ENCODE data around the gene TTC39B.

DNA sequence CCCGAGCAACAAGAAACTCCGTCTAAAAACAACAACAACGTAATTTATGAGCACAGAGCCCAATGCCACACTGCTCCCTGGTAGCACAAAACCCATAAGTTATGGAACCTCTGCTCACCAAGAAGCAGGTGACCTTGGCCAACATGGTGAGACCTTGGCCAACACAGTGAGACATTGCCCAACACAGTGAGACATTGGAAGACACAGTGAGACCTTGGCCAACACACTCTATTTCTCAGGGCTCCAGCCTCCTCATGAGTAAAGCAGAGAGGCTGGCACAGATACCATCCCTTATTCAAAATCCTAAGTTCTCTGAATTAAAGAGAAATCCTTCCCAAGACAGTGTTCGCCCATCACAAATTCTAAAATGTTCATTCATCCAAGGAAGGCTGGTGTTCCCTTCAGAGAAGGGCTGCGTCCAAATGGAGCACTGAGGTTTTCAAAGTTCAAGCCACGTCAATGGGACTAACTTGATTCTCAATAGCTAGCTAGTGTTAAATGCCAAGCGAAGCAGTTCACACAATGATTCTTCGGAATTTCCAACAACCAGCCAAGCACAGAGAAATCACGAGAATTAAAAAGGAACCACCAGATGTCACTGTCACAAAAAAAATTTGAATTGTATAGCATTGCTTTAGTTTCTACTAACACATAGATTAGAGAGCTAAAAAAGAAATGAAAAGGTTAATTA, 29.5 kb downstream of the TTC39B start:
- TF ChIP-seq, protein P1, sequence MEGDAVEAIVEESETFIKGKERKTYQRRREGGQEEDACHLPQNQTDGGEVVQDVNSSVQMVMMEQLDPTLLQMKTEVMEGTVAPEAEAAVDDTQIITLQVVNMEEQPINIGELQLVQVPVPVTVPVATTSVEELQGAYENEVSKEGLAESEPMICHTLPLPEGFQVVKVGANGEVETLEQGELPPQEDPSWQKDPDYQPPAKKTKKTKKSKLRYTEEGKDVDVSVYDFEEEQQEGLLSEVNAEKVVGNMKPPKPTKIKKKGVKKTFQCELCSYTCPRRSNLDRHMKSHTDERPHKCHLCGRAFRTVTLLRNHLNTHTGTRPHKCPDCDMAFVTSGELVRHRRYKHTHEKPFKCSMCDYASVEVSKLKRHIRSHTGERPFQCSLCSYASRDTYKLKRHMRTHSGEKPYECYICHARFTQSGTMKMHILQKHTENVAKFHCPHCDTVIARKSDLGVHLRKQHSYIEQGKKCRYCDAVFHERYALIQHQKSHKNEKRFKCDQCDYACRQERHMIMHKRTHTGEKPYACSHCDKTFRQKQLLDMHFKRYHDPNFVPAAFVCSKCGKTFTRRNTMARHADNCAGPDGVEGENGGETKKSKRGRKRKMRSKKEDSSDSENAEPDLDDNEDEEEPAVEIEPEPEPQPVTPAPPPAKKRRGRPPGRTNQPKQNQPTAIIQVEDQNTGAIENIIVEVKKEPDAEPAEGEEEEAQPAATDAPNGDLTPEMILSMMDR (IDR thresholded peaks at IDR 0.05): peak in 11 of 12 donors; percentile 13 to 56 (median 40)
- TF ChIP-seq POLR2A (IDR thresholded peaks at IDR 0.05): no peak

Data from heart left ventricle (tissue), 13 donors.